NOMO-1 treated with DMSO at 0.1 percent for 48 hours (cell line): ENCODE data around the gene HDAC9.

ENCODE experiments used
- DNase-seq: peaks from one replicate; lab custom pipeline; 2025; ENCODE audit not compliant: unreplicated experiment; lab: John Stamatoyannopoulos, UW

HDAC9 gene

DNA sequence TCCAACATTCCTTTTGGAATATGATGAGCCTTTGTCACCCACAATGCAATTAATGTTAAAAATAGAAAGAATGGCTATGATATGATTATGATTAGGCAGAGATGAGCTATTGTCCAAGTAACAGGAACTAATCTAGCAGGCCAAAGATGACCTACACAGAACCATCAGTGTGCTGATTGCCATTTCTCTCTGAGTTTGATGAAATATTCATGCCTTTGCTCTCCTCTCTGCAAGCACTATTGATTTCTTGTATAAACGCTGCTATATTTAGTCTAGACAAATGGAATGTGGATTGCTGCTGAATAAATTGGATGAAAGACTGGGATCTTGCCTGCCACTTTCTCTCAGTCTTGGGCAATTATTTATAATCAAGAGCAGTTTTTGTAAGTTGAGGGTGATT, 85.4 kb downstream of the HDAC9 start:
- no peak for DNase-seq

DNA sequence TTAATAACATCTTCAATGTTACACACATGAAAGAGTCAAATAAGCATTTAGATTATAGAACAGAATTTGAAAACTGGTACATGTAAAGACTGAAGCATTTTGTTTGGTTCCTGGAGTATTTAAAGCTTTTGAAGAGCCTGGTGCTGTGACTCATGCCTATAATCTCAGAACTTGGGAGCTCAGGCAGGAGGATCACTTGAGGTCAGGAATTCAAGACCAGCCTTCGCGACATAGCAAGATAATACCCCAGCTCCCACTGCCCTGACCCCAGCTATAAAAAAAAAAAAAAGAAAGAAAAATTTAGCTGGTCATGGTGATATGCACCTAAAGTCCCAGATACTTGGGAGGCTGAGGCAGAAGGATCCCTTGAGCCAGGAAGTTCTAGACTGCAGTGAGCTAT, 87.8 kb downstream of the HDAC9 start:
- no peak for DNase-seq

DNA sequence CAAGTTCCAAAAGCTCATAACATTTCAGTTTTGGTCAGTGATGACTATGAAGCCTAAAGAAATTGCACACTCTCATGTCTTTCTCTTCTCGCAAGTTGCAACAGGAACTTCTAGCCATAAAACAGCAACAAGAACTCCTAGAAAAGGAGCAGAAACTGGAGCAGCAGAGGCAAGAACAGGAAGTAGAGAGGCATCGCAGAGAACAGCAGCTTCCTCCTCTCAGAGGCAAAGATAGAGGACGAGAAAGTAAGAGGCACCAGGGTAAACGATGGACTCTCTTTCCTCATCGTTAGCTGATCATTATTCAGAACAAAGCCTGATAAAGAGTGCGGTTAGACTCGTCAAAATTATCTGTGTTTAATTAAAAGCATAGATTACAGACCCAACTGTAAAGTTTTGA, 94.7 kb downstream of the HDAC9 start:
- DNase-seq = peak; percentile 78

DNA sequence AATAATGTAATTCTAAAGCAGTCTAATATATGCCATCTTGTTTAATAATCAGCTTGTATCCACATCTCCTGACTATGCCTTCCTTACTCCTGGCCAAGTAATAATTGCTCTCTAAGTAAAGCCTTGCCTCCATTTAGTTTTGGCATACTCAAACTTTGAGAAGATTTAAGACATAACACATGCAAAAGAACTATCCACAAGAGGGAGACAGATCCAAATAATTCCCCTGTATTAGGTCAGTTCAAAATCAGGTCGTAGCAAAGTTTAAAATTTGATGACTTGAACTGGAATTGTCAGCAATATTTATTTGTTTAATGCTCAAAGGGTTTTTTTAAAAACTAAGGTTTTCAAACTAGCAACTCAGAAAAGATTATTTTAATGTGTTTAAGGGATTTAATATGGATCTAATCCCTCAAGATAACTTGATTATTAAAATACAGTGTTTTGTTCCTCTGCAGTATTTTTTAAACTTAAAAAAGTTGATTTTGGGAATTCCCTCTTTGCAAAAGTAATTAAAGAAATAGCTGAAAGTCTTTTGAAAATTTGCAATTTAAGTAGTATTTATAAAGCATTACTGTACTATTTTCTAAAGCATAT, 95.3 kb downstream of the HDAC9 start:
- no peak for DNase-seq

DNA sequence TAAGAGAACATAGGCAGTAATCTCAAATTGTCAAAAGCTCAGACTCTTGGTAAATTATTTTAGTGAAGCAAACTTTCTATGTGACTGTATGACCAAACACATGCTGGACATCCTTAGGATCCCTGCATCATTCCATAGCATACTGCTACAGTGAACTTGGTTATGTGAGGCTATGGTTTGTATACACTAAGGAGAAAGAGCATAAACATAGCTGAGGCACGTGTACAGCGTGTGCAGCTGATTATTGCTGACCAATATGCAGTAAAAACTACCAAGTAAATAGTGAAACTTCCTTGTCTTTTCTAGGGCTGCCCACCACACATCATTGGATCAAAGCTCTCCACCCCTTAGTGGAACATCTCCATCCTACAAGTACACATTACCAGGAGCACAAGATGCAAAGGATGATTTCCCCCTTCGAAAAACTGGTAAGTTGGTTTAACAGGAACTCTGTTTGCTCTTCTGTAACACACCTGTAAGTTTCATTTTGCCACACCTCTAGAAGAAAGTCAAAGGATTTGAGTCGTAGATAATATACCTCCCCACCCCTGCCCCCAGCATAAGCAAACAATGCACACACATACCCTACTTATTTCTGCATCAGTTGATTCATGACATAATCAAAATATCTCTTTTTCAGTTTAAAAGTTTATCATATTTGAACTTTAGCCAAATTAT, 98.2 kb downstream of the HDAC9 start:
- no peak for DNase-seq

DNA sequence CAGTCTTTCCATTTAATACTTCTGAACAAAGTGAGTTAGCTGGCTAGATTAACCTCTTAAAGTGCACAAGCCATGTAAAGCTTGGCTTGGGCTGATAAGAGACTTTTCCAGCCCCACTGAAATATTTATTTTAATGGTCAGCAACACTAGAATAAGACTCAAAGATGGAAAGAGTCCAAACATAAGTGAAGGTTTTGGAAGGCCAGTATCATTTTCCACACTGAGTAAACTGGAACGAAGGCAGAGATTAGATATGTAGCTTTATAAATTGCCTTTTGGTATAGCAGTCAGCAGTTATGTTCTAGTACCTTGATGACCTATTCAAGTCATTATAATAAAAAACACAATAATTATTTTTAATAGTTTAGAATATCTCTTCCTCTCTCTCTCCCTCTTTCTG, 102.2 kb downstream of the HDAC9 start:
- no peak for DNase-seq

DNA sequence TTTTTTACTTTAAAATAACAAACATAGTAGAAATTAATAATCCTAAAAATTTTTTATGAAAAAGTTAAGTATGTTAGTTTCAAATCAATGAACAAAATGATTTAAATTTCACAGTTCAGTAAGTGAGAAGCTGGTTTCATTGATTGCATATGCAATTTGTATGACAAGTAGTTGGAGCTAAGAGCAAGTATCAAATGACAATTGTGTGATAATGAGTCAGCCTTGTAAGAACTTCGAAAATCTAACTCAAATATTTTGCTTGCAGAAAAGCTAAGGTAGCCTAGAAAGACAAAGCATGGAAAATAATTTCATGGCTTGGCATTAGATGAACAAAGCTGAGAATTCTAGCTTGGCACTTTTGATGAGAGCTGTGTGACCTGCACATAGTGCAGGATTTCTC, 111.5 kb downstream of the HDAC9 start:
- DNase-seq = no peak

DNA sequence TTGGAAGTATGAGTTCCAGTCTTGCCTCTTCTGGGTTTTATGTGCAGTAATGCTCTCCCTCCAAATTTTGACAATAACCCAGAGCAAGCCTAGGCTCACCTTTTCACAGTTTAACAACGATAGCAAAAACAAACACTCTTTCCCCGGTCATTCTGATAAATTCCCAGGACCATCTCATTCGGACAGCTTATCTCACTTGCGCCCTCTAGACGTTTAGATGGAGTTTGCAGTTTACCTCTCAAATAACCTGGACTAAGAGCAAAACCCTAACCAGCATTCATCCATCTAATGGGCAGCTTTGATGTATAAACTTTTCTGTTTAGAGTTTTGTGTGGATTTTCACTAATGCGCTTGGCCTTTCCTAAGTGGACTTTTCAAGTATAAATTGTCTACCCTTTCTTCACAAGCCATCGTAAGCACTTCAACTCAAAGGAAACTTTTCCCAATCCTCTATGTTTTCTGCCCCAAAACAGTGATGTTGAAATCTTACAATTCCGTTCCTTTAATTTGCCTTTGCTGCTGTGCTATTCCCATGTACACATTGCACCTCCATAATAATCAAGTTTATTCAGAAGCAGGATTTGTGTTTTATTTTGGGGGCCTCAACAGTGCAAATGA, 114.9 kb downstream of the HDAC9 start:
- DNase-seq = no peak

DNA sequence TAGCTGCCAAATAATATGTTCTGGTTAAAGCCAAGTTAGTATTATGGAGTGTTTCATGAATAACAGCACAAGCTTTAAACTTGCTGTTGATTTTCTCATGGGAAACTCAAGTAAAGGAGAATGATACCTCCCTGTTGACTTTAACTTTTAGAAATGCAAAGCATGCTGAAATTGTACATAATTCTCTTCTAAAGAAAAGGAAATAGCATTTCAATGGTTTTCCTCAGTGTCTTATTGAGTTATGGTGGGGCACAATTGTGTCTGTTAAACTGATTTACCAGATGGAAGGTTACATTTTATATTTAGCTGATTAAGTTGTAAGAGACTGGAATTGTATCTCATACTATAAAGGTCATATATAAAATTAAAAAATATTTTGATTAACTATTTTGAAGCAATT, 119.3 kb downstream of the HDAC9 start:
- DNase-seq = no peak

DNA sequence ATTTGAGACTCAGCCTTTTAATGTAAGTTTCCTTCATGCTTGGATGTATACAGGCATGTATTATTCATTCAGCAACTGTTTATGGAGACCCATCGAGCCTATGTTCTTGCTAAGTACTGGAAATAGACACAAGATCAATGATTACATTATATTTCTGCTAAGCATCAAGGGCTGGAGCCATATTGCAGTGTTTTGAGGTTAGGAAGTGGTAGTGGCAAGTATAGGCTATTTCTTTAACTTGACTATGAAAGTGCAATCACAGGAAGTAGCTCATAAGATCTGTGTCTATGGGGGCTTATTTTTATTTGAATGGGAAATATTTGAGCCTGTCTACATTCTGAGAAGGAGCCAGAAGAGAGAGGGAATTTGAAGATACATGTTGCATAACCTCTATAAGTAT, 123.8 kb downstream of the HDAC9 start:
- no peak for DNase-seq

DNA sequence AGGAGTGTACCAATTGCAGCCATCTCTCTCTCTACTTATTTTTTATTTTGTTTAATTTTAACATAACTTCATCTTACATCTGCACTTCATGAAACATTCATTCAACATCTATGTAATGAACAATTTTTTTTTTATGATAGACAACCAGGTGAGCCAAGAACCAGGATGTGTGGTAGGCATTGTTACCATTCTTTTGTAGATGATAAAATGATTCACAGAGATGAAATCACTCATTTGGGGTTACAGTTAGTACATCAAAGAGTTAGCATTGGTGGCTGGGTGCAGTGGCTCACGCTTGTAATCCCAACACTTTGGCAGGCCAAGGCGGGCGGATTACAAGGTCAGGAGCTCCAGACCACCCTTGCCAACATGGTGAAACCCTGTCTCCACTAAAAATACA, 127.8 kb downstream of the HDAC9 start:
- DNase-seq = no peak

DNA sequence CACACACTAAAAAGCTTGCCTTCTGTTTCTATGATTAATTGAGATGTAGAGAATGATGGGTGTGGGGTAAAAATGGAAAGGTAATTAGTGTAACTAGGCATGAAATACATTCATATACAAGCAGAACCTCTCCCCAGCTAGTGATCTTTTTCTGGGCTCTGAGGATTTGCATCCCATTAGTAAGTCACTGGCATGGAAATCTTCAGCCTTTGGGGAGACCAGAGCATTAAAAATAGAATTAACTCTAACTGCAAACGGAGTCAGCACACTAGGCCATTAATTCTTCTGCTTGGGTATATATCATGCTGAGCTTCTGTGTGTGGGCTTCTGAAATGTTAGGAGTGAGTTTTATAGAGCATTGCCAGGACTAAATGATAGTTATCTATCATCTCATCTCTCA, 128.9 kb downstream of the HDAC9 start:
- DNase-seq = no peak

DNA sequence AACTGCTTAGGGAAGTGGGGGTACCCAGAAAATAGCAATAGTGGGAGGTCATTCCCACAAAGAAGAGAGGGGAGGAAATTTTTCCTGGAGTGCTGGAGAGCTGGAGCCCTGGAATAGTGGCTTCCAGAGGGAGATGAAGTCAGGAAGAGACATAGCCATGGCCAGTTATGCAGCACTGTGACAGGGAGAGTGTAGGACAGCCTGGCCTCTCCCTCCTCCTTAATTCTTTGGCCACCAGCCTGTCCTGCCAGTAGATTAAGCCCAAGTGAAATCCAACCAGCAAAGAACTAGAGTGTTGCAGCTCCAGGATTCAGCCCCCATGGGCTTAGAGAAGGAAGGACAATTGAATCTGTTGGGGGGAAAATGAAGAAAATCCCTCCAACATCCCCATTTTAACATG, 130.5 kb downstream of the HDAC9 start:
- no peak for DNase-seq

DNA sequence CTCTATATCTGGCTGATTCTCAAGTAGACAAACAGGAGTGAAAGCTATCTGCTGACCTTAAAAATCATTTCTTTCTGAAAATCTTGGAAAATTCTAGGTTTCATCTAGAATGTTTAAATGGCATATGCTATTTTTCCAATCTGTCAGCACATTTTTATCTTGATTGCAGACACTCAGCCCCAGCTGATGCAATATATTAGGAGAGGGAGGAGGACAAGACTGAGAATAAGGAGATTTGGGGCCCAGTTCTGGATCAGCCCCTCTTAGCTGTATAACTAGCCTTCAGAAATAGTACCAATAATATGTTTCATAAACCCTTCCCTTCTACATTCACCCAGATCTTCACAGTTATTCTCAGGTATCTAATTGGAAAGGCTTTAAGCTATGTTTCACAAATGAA, 131.2 kb downstream of the HDAC9 start:
- DNase-seq = no peak

DNA sequence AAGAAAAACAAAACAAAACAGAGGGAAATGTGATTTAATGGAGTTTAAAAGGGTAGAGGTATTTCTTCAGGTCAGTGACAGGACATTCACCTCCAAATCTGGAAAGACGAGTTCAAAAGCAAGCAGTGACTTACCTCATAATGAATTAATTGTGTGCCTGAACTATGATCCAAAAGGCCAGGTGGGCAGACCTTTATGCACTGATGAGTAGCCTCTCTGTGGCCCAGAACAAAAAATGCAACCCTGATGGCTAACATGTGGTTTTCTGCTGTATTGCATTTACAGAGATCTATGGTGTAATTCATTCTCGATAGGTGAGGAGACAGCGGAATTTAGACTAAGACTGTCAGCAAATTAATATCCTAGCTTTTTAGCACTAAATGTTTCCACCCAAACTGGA, 142.0 kb downstream of the HDAC9 start:
- DNase-seq = no peak

DNA sequence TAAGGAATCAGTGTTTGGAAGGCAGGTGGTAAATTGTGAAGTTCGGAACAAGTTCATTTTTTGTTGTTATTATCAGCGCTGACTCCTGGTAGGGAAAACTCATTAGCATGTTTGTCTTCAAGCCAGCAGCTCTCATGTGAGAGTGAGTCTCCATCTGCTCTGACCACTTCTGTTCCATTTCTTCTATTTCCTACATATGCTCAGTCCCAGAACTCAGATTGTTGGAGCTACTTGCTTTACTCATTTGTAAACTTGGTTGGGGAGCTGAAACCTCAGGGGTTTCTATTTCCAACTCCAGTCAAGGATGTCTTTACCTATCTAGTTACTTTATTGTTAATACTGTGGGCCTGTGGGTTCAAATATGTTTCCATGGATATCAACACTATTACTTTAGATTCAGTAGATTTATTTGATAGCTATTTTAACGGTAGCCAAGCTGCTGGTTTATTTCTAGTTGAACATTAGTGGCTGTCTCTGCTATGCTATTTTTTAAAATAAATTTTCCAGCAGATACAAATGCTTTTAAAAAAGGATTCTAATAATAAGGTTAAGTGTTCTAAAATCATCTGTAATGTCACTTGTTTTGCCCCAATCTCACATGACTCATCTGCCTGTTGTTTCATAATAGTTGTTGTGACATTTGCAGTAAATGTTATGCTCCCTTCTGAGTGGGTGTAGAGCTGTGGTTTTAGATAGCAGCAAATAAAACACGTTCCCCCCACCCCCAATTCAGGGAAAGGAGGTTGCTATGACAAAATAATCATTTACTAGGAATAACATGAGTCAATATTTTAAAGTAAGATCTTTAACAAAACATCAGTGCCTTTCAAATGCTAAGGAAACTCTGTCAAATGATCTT, 143.3 kb downstream of the HDAC9 start:
- peak; percentile 79 for DNase-seq

DNA sequence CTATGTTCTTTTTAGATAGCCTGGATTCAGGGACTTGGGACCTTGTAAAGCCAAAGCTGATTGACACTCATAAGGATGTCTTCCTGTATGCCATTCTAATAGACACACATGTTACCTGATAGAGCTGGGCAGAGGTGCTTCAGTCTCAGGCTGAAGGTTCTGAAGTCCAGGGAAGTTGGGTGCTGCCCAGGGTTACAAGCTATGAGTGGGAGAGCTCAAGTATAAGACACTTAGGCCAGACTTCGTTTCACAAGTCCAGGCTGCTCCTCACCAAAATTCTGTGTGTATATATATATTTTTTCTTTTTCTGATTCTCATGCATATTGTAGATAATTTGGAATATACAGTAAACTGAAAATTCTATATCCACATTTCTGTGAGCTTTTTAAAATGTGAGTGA, 144.2 kb downstream of the HDAC9 start:
- DNase-seq = no peak

DNA sequence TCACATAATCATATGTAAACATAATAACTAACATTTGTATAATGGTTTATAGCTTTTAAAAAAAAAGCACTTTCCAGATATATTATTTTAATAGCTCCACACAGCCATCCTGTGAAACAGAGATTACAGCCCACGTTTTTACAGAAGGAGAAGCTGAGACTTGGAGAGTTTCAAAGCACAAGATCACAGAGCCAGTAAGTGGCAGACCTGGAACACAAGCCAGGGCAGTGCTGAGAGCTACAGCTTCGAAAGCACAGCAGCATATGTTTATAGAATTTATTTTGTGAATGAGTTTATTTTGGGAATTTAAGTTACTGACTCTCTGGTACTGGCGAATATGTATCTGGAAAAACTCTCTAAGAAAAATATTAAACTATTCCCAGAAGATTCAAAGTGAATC, 149.4 kb downstream of the HDAC9 start:
- no peak for DNase-seq

DNA sequence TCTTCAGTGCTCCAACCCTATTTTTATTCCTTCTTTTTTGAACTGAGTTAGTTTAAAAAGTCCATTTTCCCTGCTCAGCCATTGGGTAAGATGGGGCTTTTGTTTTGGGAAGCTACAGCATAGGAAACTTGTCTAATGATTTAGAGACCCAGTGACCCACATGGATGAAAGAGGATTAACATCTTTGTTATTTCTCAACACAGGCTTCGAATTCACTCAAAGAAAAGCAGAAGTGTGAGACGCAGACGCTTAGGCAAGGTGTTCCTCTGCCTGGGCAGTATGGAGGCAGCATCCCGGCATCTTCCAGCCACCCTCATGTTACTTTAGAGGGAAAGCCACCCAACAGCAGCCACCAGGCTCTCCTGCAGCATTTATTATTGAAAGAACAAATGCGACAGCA, 152.0 kb downstream of the HDAC9 start:
- peak; percentile 24 for DNase-seq

DNA sequence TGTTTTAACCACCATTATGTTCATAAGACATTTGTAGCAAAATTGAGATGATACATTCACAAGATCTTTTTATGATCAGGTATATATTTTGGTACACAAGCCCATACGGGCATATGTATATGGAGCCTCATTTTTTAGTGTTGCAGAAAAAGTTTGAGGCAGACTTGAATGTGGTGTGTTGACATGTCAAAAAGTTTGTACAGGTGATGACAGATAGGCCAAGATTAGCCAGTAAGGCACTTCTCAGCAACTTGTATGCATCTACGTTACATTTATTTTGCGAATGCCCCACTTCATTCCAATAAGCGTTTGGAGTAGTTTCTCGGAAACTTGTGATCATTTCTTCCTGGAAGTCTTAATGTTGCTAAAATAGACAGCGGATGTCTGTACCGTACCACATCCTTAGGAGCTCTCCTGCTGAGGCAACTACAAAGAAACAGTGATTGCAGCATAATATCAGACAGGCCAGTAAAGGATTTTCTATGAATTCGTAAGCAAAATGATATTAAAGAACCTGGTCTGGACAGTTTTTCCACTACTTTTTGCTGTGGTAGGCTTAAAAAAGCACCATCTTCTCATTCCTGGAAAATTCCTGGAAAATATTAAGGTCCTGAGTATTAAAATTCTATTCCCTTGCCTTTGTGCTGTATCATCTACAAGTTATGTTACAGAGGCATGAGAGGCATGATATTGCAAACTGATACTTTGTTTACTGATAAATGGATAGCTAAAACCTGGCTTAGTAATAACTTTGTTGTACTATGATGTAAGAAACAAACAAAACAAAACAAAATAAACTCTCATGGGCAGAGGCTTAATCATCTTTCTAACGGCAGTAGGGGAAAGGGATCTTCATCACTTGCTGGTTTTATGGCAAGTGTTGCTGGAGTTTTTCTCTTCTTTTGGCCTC, 153.6 kb downstream of the HDAC9 start:
- no peak for DNase-seq
